Stimulated activated CD4-positive, alpha-beta T cell treated with anti-CD3 and anti-CD28 coated beads, Interleukin-1b, Interleukin-23, amount 100 ng/mL, for 4 hours (primary cell): ENCODE measurements around the gene KLHDC7B.

Experiments used
- DNase-seq, 2 donors: peaks; one replicate each; pipeline ENCODE4 v3.0.0-alpha.2; 2020; ENCODE audit warnings: low read depth in 2 of 2

KLHDC7B gene

GRCh38 chr22:50548040-50548920 is 2.6 kb downstream of the KLHDC7B start:
- no peak for DNase-seq

GRCh38 chr22:50548921-50549790 is 3.5 kb downstream of the KLHDC7B start:
- no peak for DNase-seq

- no peak for DNase-seq
These were observed 4.7 kb downstream of the KLHDC7B start for GRCh38 chr22:50550395-50550794.

- no peak for DNase-seq
These were observed 5.6 kb downstream of the KLHDC7B start for GRCh38 chr22:50551160-50551752.

- no peak for DNase-seq
These were observed 7.6 kb downstream of the KLHDC7B start for GRCh38 chr22:50553310-50553709.

- no peak for DNase-seq
These were observed 11.0 kb downstream of the KLHDC7B start for GRCh38 chr22:50556703-50557102.

GRCh38 chr22:50560034-50560433 is 14.3 kb downstream of the KLHDC7B start:
- DNase-seq: no peak

GRCh38 chr22:50561401-50562358 is 16.0 kb downstream of the KLHDC7B start:
- DNase-seq: no peak

GRCh38 chr22:50562523-50563412 is 17.1 kb downstream of the KLHDC7B start, which contains the start of gene SYCE3:
Gene SYCE3, minus strand, starts transcription at chr22:50562919. Its CDS starts 6,514 bp downstream, at chr22:50556405.
- DNase-seq: peak; percentile 97 to 98

- DNase-seq: no peak
These were observed 17.9 kb downstream of the KLHDC7B start for GRCh38 chr22:50563413-50564160.

- no peak for DNase-seq
These were observed 18.6 kb downstream of the KLHDC7B start for GRCh38 chr22:50564289-50564688.

GRCh38 chr22:50567721-50568252 is 22.1 kb downstream of the KLHDC7B start:
- DNase-seq: no peak

GRCh38 chr22:50568626-50569025 is 22.9 kb downstream of the KLHDC7B start:
- no peak for DNase-seq

GRCh38 chr22:50569041-50569459 is 23.4 kb downstream of the KLHDC7B start:
- no peak for DNase-seq

- no peak for DNase-seq
These were observed 24.3 kb downstream of the KLHDC7B start for GRCh38 chr22:50569896-50570535.

GRCh38 chr22:50570861-50571260 is 25.2 kb downstream of the KLHDC7B start:
- DNase-seq: no peak

GRCh38 chr22:50571264-50572175 is 25.8 kb downstream of the KLHDC7B start:
- no peak for DNase-seq
